A673 (cell line): Measurements from ENCODE around the gene GRID2. TPM values are rescaled to one million over a fixed set of nuclear protein-coding genes. Genes with fewer than 3 reads are reported as not detected.

Experiments
- BruUV-seq: library from RNA; stranded (reverse); fragments of 400-500 nt; replicated peaks from 2 replicates; lab custom pipeline; 2021; lab: Mats Ljungman, UMichigan
- CTCF ChIA-PET: fragments of 300-600 bp; sonication (Branson Sonifier 250); formaldehyde crosslinking; loops from one replicate; lab custom pipeline; 2022; ENCODE audit warnings: antibody characterized with exemption; lab: Charles Lee
- POLR2A ChIA-PET: fragments of 300-600 bp; sonication (Branson Sonifier 250); formaldehyde crosslinking; loops from one replicate; lab custom pipeline; 2022; ENCODE audit warnings: antibody characterized with exemption; ENCODE audit not compliant: low non-redundant PET; lab: Charles Lee
- DNase-seq: peaks from one replicate; pipeline ENCODE4 v3.0.0-alpha.2; 2015; ENCODE audit warnings: low spot score
- H3K27ac ChIP-seq: fragments of 200-600 bp; sonication (generic); 2 replicates; pipeline ENCODE4 v1.5.1; 2016; ENCODE audit warnings: mixed run types, low read depth, mild to moderate bottlenecking, mixed read lengths, antibody characterized with exemption, low read length; ENCODE audit not compliant: poor library complexity, severe bottlenecking
- H3K27me3 ChIP-seq: fragments of 200-600 bp; sonication (generic); replicated peaks from 2 replicates; pipeline ENCODE4 v1.6.1; 2017; ENCODE audit warnings: mixed run types, low read depth, mild to moderate bottlenecking, mixed read lengths, antibody characterized with exemption, low read length; ENCODE audit not compliant: insufficient read depth, poor library complexity
- H3K36me3 ChIP-seq: fragments of 200-600 bp; sonication (generic); 2 replicates; pipeline ENCODE4 v1.6.1; 2016; ENCODE audit warnings: mixed run types, mild to moderate bottlenecking, mixed read lengths, antibody characterized with exemption, low read length; ENCODE audit not compliant: insufficient read depth, poor library complexity, severe bottlenecking
- H3K4me1 ChIP-seq: fragments of 200-600 bp; sonication (generic); 2 replicates; pipeline ENCODE4 v1.6.1; 2017; ENCODE audit warnings: mixed run types, mild to moderate bottlenecking, mixed read lengths, antibody characterized with exemption, low read length; ENCODE audit not compliant: insufficient read depth, poor library complexity, severe bottlenecking
- H3K4me3 ChIP-seq: fragments of 200-600 bp; sonication (generic); 2 replicates; pipeline ENCODE4 v1.5.1; 2016; ENCODE audit warnings: low read depth, mixed run types, mild to moderate bottlenecking, mixed read lengths, low read length; ENCODE audit not compliant: poor library complexity, severe bottlenecking
- H3K9me3 ChIP-seq: fragments of 200-600 bp; sonication (generic); 2 replicates; pipeline ENCODE4 v1.6.1; 2016; ENCODE audit warnings: mixed run types, low read depth, mild to moderate bottlenecking, mixed read lengths, antibody characterized with exemption, low read length; ENCODE audit not compliant: poor library complexity, severe bottlenecking
- CTCF ChIP-seq: fragments of 300-800, 200-600 bp; sonication (generic); conservative IDR thresholded peaks from 2 replicates; pipeline ENCODE4 v1.5.1; 2017; ENCODE audit warnings: low read depth, mild to moderate bottlenecking, antibody characterized with exemption, low read length, moderate library complexity, mixed read lengths
- EZH2 ChIP-seq: fragments of 200-600 bp; sonication (generic); IDR thresholded peaks from 2 replicates; pipeline ENCODE4 v1.6.1; 2017; ENCODE audit warnings: borderline replicate concordance, low read depth, mild to moderate bottlenecking, mixed read lengths, antibody characterized with exemption, low read length; ENCODE audit not compliant: poor library complexity, severe bottlenecking
- intact Hi-C: fragments of 100-400 bp; cut with micrococcal nuclease; formaldehyde crosslinking; loops from one replicate; pipeline ENCODE4 v1.10.0; 2022; ENCODE audit not compliant: unreplicated experiment
- total RNA-seq: library from RNA; stranded (reverse); gene quantifications from 2 replicates; pipeline ENCODE4 v1.2.3, GENCODE V29; 2021

Gene GRID2
- total RNA-seq, 1 experiment from 2014 or later = not detected

- Histone ChIP-seq H3K9me3 (no peaks in the 10 kb centered on the region), H3K4me1 (no peaks in the 10 kb centered on the region), H3K27me3 (no peaks in the 10 kb centered on the region), H3K27ac (no peak overlapping the region), H3K4me3 (no peak overlapping the region), H3K36me3 (no peaks in the 10 kb centered on the region)
- TF ChIP-seq EZH2 (no peak), CTCF (no peak)
- no peak for DNase-seq
- CTCF ChIA-PET = no interaction called here
- intact Hi-C loops = no loop called here
- no TSS peak for BruUV-seq
- POLR2A ChIA-PET = no interaction called here
Observed at GRCh38 chr4:92516450-92516849, 212.7 kb downstream of the GRID2 start.

- DNase-seq = no peak
- Histone ChIP-seq H3K27ac (no peak overlapping the region), H3K4me3 (no peak overlapping the region), H3K9me3 (no peaks in the 10 kb centered on the region), H3K27me3 (no peaks in the 10 kb centered on the region), H3K4me1 (no peaks in the 10 kb centered on the region), H3K36me3 (no peaks in the 10 kb centered on the region)
- ChIA-PET POLR2A (no interaction called here), CTCF (no interaction called here)
- intact Hi-C loops = no loop called here
- TF ChIP-seq CTCF (no peak), EZH2 (no peak)
- BruUV-seq = no TSS peak
Observed at GRCh38 chr4:92519727-92520126, 216.0 kb downstream of the GRID2 start.

- no peak for DNase-seq
- Histone ChIP-seq H3K4me1 (no peaks in the 10 kb centered on the region), H3K4me3 (no peak overlapping the region), H3K9me3 (no peaks in the 10 kb centered on the region), H3K27ac (no peak overlapping the region), H3K27me3 (no peaks in the 10 kb centered on the region), H3K36me3 (no peaks in the 10 kb centered on the region)
- POLR2A ChIA-PET = no interaction called here
- CTCF ChIA-PET = no interaction called here
- TF ChIP-seq EZH2 (no peak), CTCF (no peak)
- intact Hi-C loops = no loop called here
- no TSS peak for BruUV-seq
Observed at GRCh38 chr4:92520563-92520962, 216.8 kb downstream of the GRID2 start.
